Activated CD4-positive, alpha-beta memory T cell treated with anti-CD3 and anti-CD28 coated beads for 36 hours (primary cell): ENCODE data around the gene OTOP1. TPM values are rescaled to one million over a fixed set of nuclear protein-coding genes. Genes with fewer than 3 reads are reported as not detected.
A peak's percentile ranks its signal among the peaks of the same experiment; 100 is the strongest.
"Not testable (repeated sequence)": the region's sequence is repeated elsewhere in the genome, so short reads cannot be mapped to it uniquely, and the experiment has no call there.

Source experiments
- CTCF ChIA-PET: fragments of 350-600 bp; sonication (Branson Sonifier 250); formaldehyde crosslinking; loops from one replicate; lab custom pipeline; 2021; ENCODE audit warnings: antibody characterized with exemption, inconsistent platforms; lab: Charles Lee
- POLR2A ChIA-PET: fragments of 350-600 bp; sonication (Branson Sonifier 250); formaldehyde crosslinking; loops from one replicate; lab custom pipeline; 2021; ENCODE audit warnings: antibody characterized with exemption; lab: Charles Lee
- DNase-seq: peaks from one replicate; pipeline ENCODE4 v3.0.0-alpha.2; 2020
- H3K27ac Mint-ChIP-seq: one replicate; pipeline ENCODE4 v1.8.0; 2021; ENCODE audit warnings: mixed read lengths
- H3K27me3 Mint-ChIP-seq: one replicate; pipeline ENCODE4 v1.8.0; 2021; ENCODE audit warnings: mixed read lengths
- H3K36me3 Mint-ChIP-seq: one replicate; pipeline ENCODE4 v1.8.0; 2021; ENCODE audit warnings: mixed read lengths
- H3K4me1 Mint-ChIP-seq: one replicate; pipeline ENCODE4 v1.8.0; 2021; ENCODE audit warnings: low read depth, mixed read lengths
- H3K4me3 Mint-ChIP-seq: one replicate; pipeline ENCODE4 v1.8.0; 2021; ENCODE audit warnings: mild to moderate bottlenecking, mixed read lengths
- H3K9me3 Mint-ChIP-seq: one replicate; pipeline ENCODE4 v1.8.0; 2021; ENCODE audit warnings: mixed read lengths
- intact Hi-C: fragments of 100-400 bp; cut with micrococcal nuclease; formaldehyde crosslinking; loops from one replicate; pipeline ENCODE4 v1.15.1; 2023
- total RNA-seq, 2 experiments: library from RNA; stranded (reverse); gene quantifications; one replicate each; pipeline ENCODE4 v1.2.3, GENCODE V29; 2021

Gene OTOP1
- total RNA-seq, 2 experiments from 2014 or later: not detected

DNA sequence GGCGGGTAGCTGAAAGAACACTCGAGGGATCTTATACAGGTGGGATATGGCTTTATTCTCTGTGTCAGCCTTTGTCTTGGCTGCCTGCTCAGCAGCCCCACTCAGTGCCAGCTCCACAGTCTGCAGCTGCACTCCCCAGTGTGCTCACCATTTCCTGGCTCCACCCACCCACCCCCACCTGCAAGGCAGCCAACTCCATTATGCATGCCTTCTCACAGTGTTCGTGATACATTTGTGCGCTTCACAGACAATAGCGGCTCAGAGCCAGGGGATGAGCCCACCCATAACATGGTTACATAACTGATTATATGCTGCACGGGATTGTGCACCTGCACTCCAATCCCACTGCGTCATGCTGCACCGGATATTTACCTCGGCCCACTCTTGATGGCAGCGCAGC is 30.1 kb upstream of the OTOP1 start:
- ChIA-PET CTCF (interaction anchor here (1.0 kb wide), 1 partner anchor 79 kb away, joined by 3 read pairs; no protein-coding TSS in a partner anchor), POLR2A (no interaction called here)
- Mint-ChIP-seq H3K27ac (no peak overlapping the region), H3K36me3 (no peaks in the 10 kb centered on the region), H3K9me3 (no peaks in the 10 kb centered on the region), H3K27me3 (no peaks in the 10 kb centered on the region), H3K4me1 (peaks cover 3% of the 10 kb centered on the region), H3K4me3 (no peak overlapping the region)
- intact Hi-C loops: no loop called here
- no peak for DNase-seq

DNA sequence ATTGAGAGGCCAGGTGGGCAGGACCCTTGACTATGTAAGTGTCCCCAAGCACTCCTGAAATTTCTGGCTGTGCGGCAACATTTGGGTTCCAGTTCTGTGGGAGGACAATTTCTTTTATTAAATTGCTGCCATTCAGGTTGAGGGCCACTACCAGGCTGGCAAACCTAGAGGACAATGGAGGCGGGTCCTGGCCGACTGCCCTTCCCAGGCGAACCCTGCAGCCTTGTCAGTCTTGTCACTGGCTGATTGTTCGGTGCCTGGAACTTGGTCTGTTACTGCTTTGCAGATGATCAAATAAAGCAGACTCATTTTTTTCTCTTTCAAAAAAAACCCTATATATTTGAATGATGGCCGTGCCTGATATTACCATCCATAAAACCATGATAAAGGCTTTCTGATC is 27.9 kb upstream of the OTOP1 start:
- CTCF ChIA-PET: interaction anchor here (1.8 kb wide), 1 partner anchor 81 kb away, joined by 6 read pairs; no protein-coding TSS in a partner anchor

DNA sequence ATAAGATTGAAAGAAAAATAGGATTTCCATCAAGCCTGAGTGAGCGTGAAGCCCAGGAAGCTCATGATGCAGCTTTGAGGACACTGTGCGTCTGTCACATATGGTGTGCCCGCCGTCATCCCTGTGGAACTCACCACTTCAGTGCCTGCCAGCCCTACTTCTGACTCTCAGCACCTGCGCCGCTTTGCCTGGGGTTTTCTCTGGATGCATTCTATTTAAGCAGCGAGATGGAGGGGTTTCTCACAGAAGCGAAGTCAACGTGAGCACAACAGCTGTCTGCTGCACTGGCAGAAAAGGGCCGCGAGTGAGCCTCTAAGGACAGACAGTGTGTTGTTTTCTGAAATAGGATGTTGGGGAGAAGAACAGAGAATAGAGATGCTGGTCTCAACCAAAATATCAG is 27.5 kb upstream of the OTOP1 start:
- no peak overlapping the region for H3K4me3 Mint-ChIP-seq
- no peak for DNase-seq
- intact Hi-C loops: no loop called here
- CTCF ChIA-PET: interaction anchor here (1.0 to 1.8 kb wide), 2 partner anchors 81 to 88 kb away, joined by 3 to 6 read pairs; no protein-coding TSS in a partner anchor
- no peaks in the 10 kb centered on the region for H3K9me3 Mint-ChIP-seq
- no peak overlapping the region for H3K27ac Mint-ChIP-seq
- POLR2A ChIA-PET: no interaction called here
- peaks cover 2% of the 10 kb centered on the region for H3K4me1 Mint-ChIP-seq
- H3K27me3 Mint-ChIP-seq: no peaks in the 10 kb centered on the region
- H3K36me3 Mint-ChIP-seq: no peaks in the 10 kb centered on the region

More for the DNA sequence above, 27.9 kb upstream of the OTOP1 start:
- Mint-ChIP-seq H3K36me3 (no peaks in the 10 kb centered on the region), H3K27me3 (no peaks in the 10 kb centered on the region), H3K4me1 (no peaks in the 10 kb centered on the region), H3K4me3 (no peak overlapping the region), H3K27ac (no peak overlapping the region), H3K9me3 (no peaks in the 10 kb centered on the region)
- POLR2A ChIA-PET: no interaction called here
- intact Hi-C loops: no loop called here
- DNase-seq: no peak

DNA sequence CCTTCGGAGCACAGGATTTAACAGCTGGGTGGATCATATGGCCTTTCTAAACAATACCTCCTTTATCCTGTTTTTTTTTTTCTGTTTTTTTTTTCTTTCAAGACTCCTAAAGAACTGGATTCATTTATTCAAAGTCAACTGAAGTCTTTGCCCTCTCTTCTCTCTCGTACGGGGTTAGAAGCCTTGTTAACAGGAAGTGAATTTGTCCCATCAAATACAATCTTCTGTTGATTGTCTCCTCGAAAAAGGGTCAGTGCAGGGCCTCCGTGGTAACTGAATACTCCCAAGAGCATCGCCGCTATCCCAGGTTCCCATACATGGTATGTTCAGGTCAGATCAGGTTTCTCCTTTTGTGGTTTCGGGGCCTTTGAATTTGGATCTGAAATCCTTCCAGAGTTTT is 23.1 kb upstream of the OTOP1 start:
- no peaks in the 10 kb centered on the region for H3K27me3 Mint-ChIP-seq
- intact Hi-C loops: loop anchor here (2.0 to 5.0 kb wide), 3 partner anchors 137 to 295 kb away; partner anchors contain the start of genes NSG1 and STX18
- H3K9me3 Mint-ChIP-seq: no peaks in the 10 kb centered on the region
- POLR2A ChIA-PET: interaction anchor here (1.0 kb wide), 1 partner anchor 293 kb away, joined by 3 read pairs; the partner anchor contains the start of gene STX18
- CTCF ChIA-PET: interaction anchor here (2.6 to 2.8 kb wide), 2 partner anchors 10 to 85 kb away, joined by 19 to 26 read pairs; no protein-coding TSS in a partner anchor
- H3K36me3 Mint-ChIP-seq: peaks cover 10% of the 10 kb centered on the region
- peaks cover 27% of the 10 kb centered on the region for H3K4me1 Mint-ChIP-seq
- DNase-seq: no peak
- H3K4me3 Mint-ChIP-seq: no peak overlapping the region
- no peak overlapping the region for H3K27ac Mint-ChIP-seq

DNA sequence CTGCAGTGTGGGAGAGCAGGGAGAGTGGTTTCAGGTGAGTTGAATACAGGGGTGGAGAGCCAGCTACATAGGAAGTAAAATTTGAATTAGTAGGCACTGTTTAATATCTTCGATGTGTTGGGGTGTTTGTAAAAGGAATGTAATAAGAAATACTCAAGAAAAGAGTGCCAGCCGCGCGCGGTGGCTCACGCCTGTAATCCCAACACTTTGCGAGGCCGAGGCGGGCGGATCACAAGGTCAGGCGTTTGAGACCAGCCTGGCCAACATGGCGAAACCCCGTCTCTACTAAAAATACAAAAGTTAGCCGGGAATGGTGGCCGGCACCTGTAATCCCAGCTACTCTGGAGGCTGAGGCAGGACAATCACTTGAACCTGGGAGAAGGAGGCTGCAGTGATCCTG is 22.6 kb upstream of the OTOP1 start:
- not testable (repeated sequence) for DNase-seq, H3K9me3 Mint-ChIP-seq, H3K27ac Mint-ChIP-seq, H3K27me3 Mint-ChIP-seq
- ChIA-PET POLR2A (interaction anchor here (1.0 to 2.3 kb wide), 2 partner anchors 41 to 293 kb away, joined by 3 to 6 read pairs; partner anchors contain the start of genes LYAR, STX18 and ZBTB49), CTCF (interaction anchor here (2.6 kb wide), 1 partner anchor 10 kb away, joined by 19 read pairs; no protein-coding TSS in a partner anchor)
- intact Hi-C loops: loop anchor here (2.0 to 5.0 kb wide), 3 partner anchors 137 to 295 kb away; partner anchors contain the start of genes NSG1 and STX18
- peaks cover 12% of the 10 kb centered on the region for H3K36me3 Mint-ChIP-seq
- peak overlapping the region; percentile 97 for H3K4me3 Mint-ChIP-seq
- H3K4me1 Mint-ChIP-seq: peaks cover 27% of the 10 kb centered on the region

DNA sequence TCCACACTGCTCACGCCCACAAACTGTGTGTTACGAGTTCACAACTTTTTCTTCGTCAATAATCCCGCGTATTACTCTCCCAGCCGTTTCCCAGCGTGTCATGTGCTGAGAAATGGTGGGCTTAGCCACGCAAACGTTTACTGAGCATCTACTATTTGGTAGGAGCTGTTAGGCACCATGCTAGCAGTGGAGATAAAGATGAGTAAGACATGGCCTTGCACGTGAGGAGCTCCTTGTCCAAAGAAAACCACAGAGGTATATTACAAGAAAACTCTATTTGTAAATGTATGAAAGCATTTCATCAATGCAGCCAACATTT is 22.1 kb upstream of the OTOP1 start:
- Mint-ChIP-seq H3K36me3 (peaks cover 14% of the 10 kb centered on the region), H3K4me3 (peak overlapping the region; percentile 97), H3K27ac (peak overlapping the region; percentile 98), H3K4me1 (peaks cover 27% of the 10 kb centered on the region), H3K27me3 (no peaks in the 10 kb centered on the region), H3K9me3 (no peaks in the 10 kb centered on the region)
- intact Hi-C loops: loop anchor here (1.0 to 5.0 kb wide), 5 partner anchors 41 to 294 kb away; partner anchors contain the start of genes LYAR, NSG1, STX18 and ZBTB49
- CTCF ChIA-PET: interaction anchor here (0.9 to 2.6 kb wide), 3 partner anchors 11 to 66 kb away, joined by 3 to 19 read pairs (median 3); no protein-coding TSS in a partner anchor
- no peak for DNase-seq
- POLR2A ChIA-PET: interaction anchor here (1.0 to 2.3 kb wide), 2 partner anchors 41 to 294 kb away, joined by 3 to 6 read pairs; partner anchors contain the start of genes LYAR, STX18 and ZBTB49

DNA sequence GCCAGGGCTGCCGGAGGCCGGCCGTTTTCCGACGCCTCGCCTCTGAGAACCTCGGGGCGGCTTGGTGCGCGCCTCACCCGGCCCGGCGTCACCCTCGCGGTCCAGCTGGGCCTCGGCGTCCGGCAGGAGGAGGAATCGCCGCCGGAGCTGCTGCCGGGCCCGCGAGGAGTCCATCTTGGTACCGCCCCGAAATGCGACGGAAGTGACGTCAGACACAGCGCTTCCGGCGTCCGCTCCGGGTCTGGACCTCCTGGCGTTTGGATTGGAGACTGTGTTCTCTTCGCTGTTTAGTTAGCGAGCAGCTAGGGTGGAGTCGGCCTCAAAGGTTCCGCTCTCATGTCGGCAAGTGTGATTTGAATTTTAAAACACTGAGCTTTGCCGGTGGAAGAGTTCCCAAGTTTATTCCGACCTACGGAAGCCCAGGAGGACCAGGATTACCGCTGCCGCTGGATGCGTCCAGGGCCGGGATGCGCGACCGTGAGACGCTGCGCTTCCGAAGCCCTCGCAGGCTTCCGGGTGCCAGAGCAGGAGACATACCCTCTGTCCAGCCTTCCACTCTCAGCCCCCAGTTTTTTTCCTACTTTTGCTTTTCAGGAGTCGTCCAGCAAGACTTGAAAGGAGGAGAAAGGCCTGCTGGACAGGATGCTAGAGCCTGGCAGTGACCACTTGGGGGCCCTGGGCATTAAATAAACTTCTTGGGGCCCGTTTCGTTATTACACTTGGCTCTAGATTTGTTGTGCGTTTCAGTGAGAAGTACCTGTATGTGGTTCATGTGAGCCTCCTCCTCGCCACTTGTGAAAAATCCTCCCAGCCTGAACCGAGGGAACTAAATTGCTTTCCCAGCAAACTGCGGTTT is 21.5 kb upstream of the OTOP1 start, which contains the start of gene TMEM128:
Gene TMEM128 (minus strand): TSS at position 195 of the 856 bp plus-strand sequence. CDS start 21 bp downstream, at position 174.
- Mint-ChIP-seq H3K9me3 (no peaks in the 10 kb centered on the region), H3K27me3 (no peaks in the 10 kb centered on the region), H3K4me3 (peak within 1 kb of the TSS; percentile 97), H3K4me1 (peaks cover 27% of the 10 kb centered on the region), H3K36me3 (peaks cover 20% of the 10 kb centered on the region), H3K27ac (peak within 1 kb of the TSS; percentile 98)
- DNase-seq: peak; percentile 95
- ChIA-PET CTCF (interaction anchor here (0.9 to 2.6 kb wide), 4 partner anchors 11 to 87 kb away, joined by 3 to 19 read pairs (median 4); no protein-coding TSS in a partner anchor), POLR2A (interaction anchor here (0.8 to 2.3 kb wide), 5 partner anchors 12 to 294 kb away, joined by 3 to 8 read pairs (median 6); partner anchors contain the start of genes LYAR, STX18 and ZBTB49)
- intact Hi-C loops: loop anchor here (1.0 to 5.0 kb wide), 5 partner anchors 42 to 294 kb away; partner anchors contain the start of genes LYAR, NSG1, STX18 and ZBTB49

DNA sequence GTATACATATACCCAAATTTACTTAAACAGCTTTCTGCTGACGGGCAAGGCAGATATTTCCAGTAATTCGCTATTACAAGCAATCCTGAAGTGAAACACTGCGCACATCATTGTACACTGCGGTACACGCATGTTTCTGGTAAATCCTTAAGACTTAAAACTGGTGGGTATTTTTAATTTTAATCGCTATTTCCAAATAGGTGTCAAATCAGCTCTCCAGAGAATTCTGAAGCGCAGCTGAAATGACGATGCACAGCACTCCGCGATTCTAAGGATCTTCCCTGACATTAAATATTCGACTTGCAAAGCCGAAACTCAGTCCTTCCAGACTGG is 20.9 kb upstream of the OTOP1 start:
- DNase-seq: peak; percentile 14
- intact Hi-C loops: loop anchor here (1.0 to 5.0 kb wide), 5 partner anchors 43 to 295 kb away; partner anchors contain the start of genes LYAR, NSG1, STX18 and ZBTB49
- POLR2A ChIA-PET: interaction anchor here (0.8 to 2.3 kb wide), 5 partner anchors 13 to 294 kb away, joined by 3 to 8 read pairs (median 6); partner anchors contain the start of genes LYAR, STX18 and ZBTB49
- no peaks in the 10 kb centered on the region for H3K9me3 Mint-ChIP-seq
- H3K36me3 Mint-ChIP-seq: peaks cover 22% of the 10 kb centered on the region
- H3K27ac Mint-ChIP-seq: peak overlapping the region; percentile 63
- H3K27me3 Mint-ChIP-seq: no peaks in the 10 kb centered on the region
- H3K4me1 Mint-ChIP-seq: peaks cover 27% of the 10 kb centered on the region
- H3K4me3 Mint-ChIP-seq: peak overlapping the region; percentile 97
- CTCF ChIA-PET: interaction anchor here (1.2 to 2.6 kb wide), 3 partner anchors 12 to 88 kb away, joined by 3 to 19 read pairs (median 6); no protein-coding TSS in a partner anchor

DNA sequence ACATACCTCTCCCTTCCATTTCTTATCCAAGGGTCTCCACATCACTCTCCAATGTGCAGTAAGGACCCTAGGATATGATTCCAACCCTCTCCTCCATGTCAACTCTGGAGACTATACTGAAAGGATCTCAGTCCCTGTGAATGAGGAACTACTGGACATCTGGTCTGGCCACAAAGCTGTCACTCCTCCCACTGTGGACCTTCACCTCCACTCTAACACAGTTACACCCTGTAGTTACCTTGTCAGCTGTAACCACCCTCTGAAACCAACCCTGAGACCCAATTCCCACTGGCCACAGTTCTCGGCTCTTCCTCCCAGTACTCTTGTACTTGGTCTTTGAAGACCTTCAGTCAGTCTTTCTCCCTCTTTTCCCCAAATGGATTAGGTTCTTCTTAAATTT is 18.4 kb upstream of the OTOP1 start:
- Mint-ChIP-seq H3K4me1 (peaks cover 27% of the 10 kb centered on the region), H3K4me3 (no peak overlapping the region), H3K27ac (no peak overlapping the region), H3K36me3 (peaks cover 27% of the 10 kb centered on the region), H3K9me3 (no peaks in the 10 kb centered on the region), H3K27me3 (no peaks in the 10 kb centered on the region)
- no peak for DNase-seq
- ChIA-PET CTCF (no interaction called here), POLR2A (no interaction called here)
- intact Hi-C loops: loop anchor here (5.0 kb wide), 1 partner anchor 297 kb away; the partner anchor contains the start of gene STX18

DNA sequence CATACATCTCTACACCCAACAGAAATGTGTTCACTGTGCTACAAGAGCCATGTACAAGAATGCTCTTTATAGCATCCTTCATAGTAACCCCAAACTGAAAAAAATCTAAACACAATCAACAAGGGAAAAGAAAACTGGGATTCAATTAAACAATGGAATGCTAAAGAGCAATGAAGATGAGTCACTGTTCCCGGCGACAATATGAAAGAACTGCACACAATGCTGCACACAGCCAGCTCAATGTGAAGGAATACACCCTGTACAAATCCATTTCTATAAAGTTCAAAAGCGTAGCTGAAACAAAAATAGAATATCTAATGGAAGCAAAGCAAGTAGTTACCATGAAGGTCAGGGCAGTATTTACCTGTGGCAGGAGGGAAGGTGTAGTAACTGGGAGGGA is 12.8 kb upstream of the OTOP1 start:
- H3K36me3 Mint-ChIP-seq: peaks cover 31% of the 10 kb centered on the region
- H3K4me3 Mint-ChIP-seq, H3K4me1 Mint-ChIP-seq, CTCF ChIA-PET, H3K27ac Mint-ChIP-seq, POLR2A ChIA-PET, H3K9me3 Mint-ChIP-seq, intact Hi-C loops, DNase-seq, H3K27me3 Mint-ChIP-seq: not testable (repeated sequence)

DNA sequence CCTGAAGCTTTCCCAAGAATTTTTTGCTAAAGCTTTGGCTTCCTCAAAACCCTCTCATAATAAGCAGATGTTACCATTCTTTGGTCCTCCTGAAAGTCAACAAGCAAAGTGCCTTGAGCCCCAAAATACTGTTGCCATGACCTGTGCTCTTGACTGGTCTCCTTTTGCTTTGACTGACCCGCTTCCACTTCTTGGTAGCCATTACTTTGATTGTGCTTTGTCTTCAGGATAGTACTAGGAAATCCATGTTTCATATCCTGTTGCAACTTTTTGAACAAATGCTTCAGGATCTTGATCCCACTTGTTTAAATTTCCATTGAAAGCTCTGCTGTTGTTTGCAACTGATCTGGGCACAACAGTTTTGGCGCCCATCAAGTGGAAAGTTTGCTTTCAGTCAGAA is 6.9 kb upstream of the OTOP1 start:
- Mint-ChIP-seq H3K4me1 (no peaks in the 10 kb centered on the region), H3K27ac (no peak overlapping the region), H3K36me3 (peaks cover 16% of the 10 kb centered on the region), H3K4me3 (no peak overlapping the region), H3K27me3 (peaks cover 10% of the 10 kb centered on the region), H3K9me3 (peaks cover 19% of the 10 kb centered on the region)
- ChIA-PET POLR2A (no interaction called here), CTCF (no interaction called here)
- no peak for DNase-seq
- intact Hi-C loops: no loop called here
